Stimulated activated CD4-positive, alpha-beta T cell treated with anti-CD3 and anti-CD28 coated beads, TNF-alpha, amount 100 ng/mL, for 48 hours (primary cell): ENCODE results near the gene CERS1.

Source experiments
- DNase-seq, 3 donors: peaks; one replicate each; pipeline ENCODE4 v3.0.0-alpha.2; 2020; ENCODE audit warnings: low read depth in 3 of 3

Gene CERS1

DNA sequence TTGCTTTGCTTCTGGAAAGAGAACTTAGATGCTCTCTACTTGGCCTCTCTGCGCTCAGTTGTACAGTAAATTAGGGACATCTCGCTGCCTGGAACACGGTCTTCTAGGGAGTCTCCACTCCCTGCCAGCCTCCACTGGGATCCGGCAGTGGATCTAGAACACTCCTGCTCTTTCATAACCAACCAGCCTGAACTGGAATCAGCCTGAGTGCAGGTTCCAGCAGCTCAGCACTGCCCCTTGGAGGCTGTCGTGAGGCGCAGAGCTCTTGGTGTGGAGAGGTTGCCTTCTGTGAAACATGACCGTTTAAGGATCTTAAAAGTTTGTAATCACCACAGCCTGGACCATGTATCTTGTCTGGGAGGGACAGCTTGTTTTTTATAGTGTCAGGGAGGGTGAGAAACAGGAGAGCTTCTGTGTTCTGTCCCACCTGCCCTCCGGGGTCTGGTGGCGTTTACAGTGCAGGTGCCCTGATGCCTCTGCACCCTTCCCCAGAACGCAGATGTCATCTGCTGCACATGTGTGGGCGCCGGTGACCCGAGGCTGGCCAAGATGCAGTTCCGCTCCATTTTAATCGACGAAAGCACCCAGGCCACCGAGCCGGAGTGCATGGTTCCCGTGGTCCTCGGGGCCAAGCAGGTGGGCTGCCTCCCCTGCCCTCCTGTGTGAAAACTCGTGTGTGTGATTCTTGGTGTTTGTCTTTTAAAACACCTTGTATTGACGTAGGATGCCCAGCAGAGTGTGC is 39.4 kb downstream of the CERS1 start:
- no peak for DNase-seq

DNA sequence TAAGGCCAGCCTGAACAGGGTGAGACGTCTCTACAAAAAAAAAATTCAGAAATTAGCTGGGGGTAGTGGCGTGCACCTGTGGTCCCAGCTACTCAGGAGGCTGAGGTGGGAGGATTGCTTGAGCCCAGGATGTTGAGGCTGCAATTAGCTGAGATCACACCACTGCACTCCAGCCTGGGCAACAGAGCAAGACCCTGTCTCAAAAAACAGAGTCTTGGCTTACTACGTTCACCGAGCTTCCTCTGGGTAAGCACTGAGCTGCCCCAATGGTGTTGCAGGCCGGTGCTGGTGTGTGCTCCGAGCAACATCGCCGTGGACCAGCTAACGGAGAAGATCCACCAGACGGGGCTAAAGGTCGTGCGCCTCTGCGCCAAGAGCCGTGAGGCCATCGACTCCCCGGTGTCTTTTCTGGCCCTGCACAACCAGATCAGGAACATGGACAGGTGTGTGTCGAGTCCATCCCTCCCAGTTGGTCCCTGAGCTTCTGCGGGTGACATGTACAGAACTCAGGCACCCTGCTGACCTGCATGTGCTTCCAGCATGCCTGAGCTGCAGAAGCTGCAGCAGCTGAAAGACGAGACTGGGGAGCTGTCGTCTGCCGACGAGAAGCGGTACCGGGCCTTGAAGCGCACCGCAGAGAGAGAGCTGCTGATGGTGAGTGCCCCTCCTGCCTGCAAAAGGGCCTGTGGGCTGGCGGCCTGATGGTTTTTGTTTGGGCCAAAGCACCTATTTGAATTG is 40.1 kb downstream of the CERS1 start:
- DNase-seq: no peak

DNA sequence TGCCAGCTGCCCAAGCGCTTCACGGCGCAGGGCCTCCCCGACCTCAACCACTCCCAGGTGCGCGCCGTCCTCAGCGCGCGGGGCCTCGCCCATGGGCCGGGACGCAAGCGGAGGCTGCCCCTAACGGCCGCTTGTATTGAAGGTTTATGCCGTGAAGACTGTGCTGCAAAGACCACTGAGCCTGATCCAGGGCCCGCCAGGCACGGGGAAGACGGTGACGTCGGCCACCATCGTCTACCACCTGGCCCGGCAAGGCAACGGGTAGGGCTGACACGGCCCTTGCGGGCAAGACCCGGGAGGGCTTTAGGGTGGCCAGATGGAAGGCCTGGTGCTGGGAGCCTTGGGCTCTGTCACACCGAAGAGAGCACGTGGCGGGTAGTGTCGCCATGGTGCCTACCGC is 41.0 kb downstream of the CERS1 start:
- DNase-seq: no peak

GRCh38 chr19:18853755-18854427 is 42.1 kb downstream of the CERS1 start:
- DNase-seq: no peak

- no peak for DNase-seq
Measured at GRCh38 chr19:18852648-18853047, 43.3 kb downstream of the CERS1 start.

DNA sequence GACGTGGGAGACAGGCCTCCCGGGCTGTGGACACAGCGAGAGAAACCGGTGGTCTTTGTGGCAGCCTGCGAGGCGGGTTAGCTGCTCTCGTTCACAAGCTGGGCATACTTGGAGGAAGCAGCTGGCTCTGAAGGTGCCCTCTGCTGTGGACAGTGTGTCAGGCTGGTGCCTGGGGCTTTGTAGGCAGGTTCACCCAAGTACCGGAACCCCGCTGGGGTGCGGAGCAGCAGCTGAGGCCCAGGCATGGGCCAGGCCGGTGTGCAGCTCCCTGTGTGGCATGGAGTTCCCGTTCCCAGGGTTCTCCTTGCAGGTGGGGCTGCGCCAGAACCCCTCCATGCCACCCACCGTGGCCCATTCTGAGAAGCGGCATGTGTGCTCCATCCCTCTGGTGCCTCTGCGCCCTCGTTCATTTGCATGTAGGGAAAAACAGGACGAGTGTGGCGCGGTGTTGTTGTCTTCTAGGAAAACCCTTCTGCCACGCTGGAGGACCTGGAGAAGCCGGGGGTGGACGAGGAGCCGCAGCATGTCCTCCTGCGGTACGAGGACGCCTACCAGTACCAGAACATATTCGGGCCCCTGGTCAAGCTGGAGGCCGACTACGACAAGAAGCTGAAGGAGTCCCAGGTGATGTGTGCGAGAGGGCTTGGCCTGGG is 44.2 kb downstream of the CERS1 start:
- DNase-seq: no peak

GRCh38 chr19:18850471-18851375 is 45.2 kb downstream of the CERS1 start:
- DNase-seq: no peak

DNA sequence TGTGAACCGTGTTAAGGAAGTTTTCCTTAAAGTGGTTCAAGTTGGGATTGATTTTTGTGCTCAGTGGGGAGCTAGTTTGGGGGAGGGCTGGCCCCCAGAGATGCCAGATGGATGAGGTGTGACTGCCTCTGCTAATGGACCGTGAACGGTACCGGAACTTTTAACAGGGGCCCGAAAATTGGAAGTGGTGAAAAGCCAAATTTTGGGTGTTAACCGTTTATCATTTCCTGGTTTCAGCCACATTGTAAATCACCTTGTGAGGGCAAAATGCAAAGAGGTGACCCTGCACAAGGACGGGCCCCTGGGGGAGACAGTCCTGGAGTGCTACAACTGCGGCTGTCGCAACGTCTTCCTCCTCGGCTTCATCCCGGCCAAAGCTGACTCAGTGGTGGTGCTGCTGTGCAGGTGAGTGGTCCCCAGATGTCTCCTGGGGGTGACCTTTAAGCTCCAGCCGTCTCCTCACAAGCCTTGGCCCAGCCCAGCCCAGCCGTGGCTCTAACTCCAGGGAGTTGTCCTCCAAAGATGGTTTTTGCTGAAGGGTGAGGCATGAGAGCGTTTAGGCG is 46.0 kb downstream of the CERS1 start:
- no peak for DNase-seq

- DNase-seq: no peak
Measured at GRCh38 chr19:18848878-18849661, 46.9 kb downstream of the CERS1 start.

DNA sequence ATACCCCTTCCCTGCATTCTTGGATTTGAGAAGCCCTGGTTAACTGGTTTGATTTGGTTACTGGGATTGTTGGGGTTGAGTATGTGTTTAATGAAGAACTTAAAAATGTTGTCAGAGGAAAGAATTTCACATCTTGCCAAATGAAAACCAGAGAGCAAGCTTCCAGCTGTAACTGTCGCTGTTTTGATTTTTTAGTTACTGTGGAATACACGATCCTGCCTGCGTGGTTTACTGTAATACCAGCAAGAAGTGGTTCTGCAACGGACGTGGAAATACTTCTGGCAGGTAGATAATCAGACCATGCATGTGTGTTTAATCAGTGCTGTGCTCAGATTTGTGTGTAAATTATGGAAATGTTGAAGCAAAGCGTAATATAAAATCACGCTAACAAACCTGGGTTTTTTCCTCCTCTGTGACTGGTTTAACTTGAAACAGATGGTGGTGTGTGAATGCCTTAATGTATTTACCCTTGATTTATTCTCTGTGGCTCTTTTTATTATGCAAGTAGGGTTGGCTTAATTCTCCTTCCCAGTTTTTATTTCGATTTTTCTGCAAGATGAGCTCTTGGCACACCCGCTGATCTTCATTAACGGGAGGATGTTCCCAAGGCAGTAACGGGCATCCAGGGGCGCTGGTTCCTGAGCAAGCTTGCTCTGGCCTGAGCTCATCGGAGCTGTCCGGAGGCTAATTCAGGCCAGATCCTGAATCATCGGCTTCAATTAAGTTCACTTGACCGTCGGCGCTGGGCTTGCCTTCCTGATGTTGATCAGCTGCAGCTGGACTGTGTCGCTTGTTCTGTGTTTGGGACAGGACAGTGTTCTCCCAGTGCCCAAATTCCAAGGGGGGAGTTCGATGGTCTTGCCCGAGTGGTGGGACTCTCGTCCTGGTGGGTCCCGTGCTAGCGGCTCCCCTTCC is 48.2 kb downstream of the CERS1 start:
- no peak for DNase-seq

GRCh38 chr19:18846862-18847548 is 49.0 kb downstream of the CERS1 start:
- peak in 2 of 3 donors; percentile 29 to 58 for DNase-seq

- no peak for DNase-seq
Measured at GRCh38 chr19:18845961-18846360, 50.0 kb downstream of the CERS1 start.

- DNase-seq: no peak
Measured at GRCh38 chr19:18844806-18845329, 51.1 kb downstream of the CERS1 start.

- DNase-seq: no peak
Measured at GRCh38 chr19:18843960-18844359, 52.0 kb downstream of the CERS1 start.

DNA sequence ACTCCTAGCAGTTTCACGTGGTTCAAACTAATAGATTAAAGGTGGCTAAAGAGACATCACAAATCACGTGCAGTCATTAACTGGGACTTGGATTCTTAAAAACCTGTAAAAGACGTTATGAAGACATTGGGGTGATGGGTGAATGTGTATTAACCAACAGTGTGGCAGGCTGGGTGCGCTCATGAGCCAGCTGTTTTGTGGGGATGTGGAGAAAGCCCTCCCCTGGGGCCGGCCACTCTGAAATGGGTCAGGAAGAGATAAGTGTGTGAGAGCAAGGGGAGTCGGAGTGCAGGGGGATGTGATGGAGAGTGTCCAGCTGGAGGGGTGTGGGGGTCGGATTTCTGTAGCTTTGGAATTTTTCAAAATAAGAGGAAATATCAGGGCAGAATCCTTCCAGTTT is 53.8 kb downstream of the CERS1 start:
- DNase-seq: no peak

- DNase-seq: no peak
Measured at GRCh38 chr19:18841400-18841799, 54.6 kb downstream of the CERS1 start.

DNA sequence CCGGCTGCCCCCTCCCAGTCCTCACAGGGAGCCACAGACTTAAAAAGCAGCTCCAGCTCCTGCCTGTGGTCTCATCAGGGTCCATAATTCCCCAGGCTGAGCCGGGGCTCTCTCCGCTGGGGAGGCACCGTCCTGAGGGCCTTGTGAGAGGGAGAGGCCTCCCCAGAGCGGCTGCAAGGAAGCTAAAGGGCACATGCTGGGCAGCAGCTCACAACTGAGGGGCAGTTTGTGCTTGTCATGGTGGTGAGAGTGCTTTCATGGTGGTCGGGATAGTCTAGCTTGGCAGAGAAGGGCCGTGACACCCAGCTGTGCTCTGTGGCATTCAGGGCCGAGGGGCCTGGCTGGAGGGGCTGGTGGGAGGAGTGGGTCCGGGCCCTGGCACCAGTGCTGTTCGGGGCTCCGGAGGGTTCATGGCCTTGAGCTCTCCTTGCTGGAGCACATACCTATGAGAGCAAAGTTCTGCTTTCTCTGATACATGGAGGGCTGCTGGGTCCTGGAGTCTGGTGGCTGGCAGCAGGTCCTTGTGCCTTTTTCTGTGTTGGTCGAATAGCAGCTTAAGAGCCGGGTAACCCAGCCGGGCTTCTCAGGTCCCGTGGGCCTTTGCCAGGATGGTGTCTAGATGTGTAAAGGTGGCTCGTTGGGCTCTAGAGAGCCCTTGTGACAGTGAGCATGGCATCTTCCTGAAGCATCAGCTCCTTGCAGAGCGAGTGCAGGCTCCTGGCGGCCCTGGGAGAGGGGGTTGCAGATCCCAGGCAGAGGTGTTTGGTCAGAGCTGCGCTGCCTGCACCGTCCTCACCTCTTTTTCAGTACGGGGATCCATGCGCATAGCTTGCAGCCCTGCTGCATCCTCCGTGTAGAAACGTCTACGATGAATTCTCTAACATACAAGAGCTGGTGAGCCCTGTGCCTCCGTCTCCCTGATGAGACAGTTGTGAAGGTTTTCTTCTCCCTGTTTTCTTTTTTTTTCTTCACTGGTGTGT is 55.4 kb downstream of the CERS1 start:
- no peak for DNase-seq
